Measurements from ENCODE around the gene SLC6A11.

The SLC6A11 gene

GRCh38 chr3:10960255-10960654 lies 144.2 kb downstream of the SLC6A11 start:
- DNase-seq = no peak
- Histone ChIP-seq H3K4me3 (no peak overlapping the region), H3K27ac (no peak overlapping the region), H3K4me1 (peaks cover 0 to 7% (median 0%) of the 10 kb centered on the region in 4 donors), H3K9me3 (no peaks in the 10 kb centered on the region), H3K36me3 (no peaks in the 10 kb centered on the region), H3K27me3 (no peaks in the 10 kb centered on the region)
- TF ChIP-seq CTCF (IDR thresholded peaks at IDR 0.05) = no peak
- intact Hi-C loops (cut with DNase I; ENCODE audit: low total_unique reads) = loop anchor here (10.0 kb wide), 1 partner anchor 375 kb away; no protein-coding TSS in a partner anchor

GRCh38 chr3:10961921-10962320 lies 145.9 kb downstream of the SLC6A11 start:
- intact Hi-C loops (cut with DNase I; ENCODE audit: low total_unique reads) = loop anchor here (10.0 kb wide), 1 partner anchor 373 kb away; no protein-coding TSS in a partner anchor
- Histone ChIP-seq H3K27ac (no peak overlapping the region), H3K36me3 (no peaks in the 10 kb centered on the region), H3K4me3 (no peak overlapping the region), H3K27me3 (peaks cover 0 to 7% of the 10 kb centered on the region in 2 donors), H3K9me3 (no peaks in the 10 kb centered on the region), H3K4me1 (peaks cover 0 to 3% (median 0%) of the 10 kb centered on the region in 4 donors)
- no peak for DNase-seq
- no peak for TF ChIP-seq CTCF (IDR thresholded peaks at IDR 0.05)

GRCh38 chr3:10962481-10963036 lies 146.5 kb downstream of the SLC6A11 start:
- peaks cover 0 to 10% of the 10 kb centered on the region in 2 donors for H3K27me3 ChIP-seq
- no peak for TF ChIP-seq CTCF (IDR thresholded peaks at IDR 0.05)
- no peak for DNase-seq
- no peaks in the 10 kb centered on the region for H3K36me3 ChIP-seq
- H3K27ac ChIP-seq = no peak overlapping the region
- H3K4me3 ChIP-seq = no peak overlapping the region
- no peaks in the 10 kb centered on the region for H3K9me3 ChIP-seq
- intact Hi-C loops (cut with DNase I; ENCODE audit: low total_unique reads) = loop anchor here (10.0 kb wide), 1 partner anchor 372 kb away; no protein-coding TSS in a partner anchor
- H3K4me1 ChIP-seq = no peaks in the 10 kb centered on the region

- H3K9me3 ChIP-seq = no peaks in the 10 kb centered on the region
- no peak overlapping the region for H3K27ac ChIP-seq
- no peak for TF ChIP-seq CTCF (IDR thresholded peaks at IDR 0.05)
- intact Hi-C loops (cut with DNase I; ENCODE audit: low total_unique reads) = loop anchor here (10.0 kb wide), 1 partner anchor 370 kb away; no protein-coding TSS in a partner anchor
- H3K36me3 ChIP-seq = no peaks in the 10 kb centered on the region
- DNase-seq = no peak
- H3K27me3 ChIP-seq = peaks cover 0 to 10% of the 10 kb centered on the region in 2 donors
- no peak overlapping the region for H3K4me3 ChIP-seq
- no peaks in the 10 kb centered on the region for H3K4me1 ChIP-seq
Observed at GRCh38 chr3:10964537-10965167, 148.6 kb downstream of the SLC6A11 start.

GRCh38 chr3:10968401-10968800 lies 152.4 kb downstream of the SLC6A11 start:
- Histone ChIP-seq H3K27ac (no peak overlapping the region), H3K27me3 (peaks cover 0 to 16% of the 10 kb centered on the region in 2 donors)

More at GRCh38 chr3:10968401-10968800, 152.4 kb downstream of the SLC6A11 start:
- intact Hi-C loops (cut with DNase I; ENCODE audit: low total_unique reads) = loop anchor here (10.0 kb wide), 1 partner anchor 366 kb away; no protein-coding TSS in a partner anchor
- Histone ChIP-seq H3K4me3 (no peak overlapping the region), H3K9me3 (no peaks in the 10 kb centered on the region), H3K36me3 (no peaks in the 10 kb centered on the region), H3K4me1 (no peaks in the 10 kb centered on the region)
- DNase-seq = no peak
- no peak for TF ChIP-seq CTCF (IDR thresholded peaks at IDR 0.05)

Data from tibial artery (tissue), 4 donors.